NOMO-1 treated with DMSO at 0.1 percent for 48 hours (cell line): ENCODE results near the gene KRT16.
"Not testable (repeated sequence)": the region's sequence is repeated elsewhere in the genome, so short reads cannot be mapped to it uniquely, and the experiment has no call there.

Experiments
- DNase-seq: peaks from one replicate; lab custom pipeline; 2025; ENCODE audit not compliant: unreplicated experiment; lab: John Stamatoyannopoulos, UW

The KRT16 gene

DNA sequence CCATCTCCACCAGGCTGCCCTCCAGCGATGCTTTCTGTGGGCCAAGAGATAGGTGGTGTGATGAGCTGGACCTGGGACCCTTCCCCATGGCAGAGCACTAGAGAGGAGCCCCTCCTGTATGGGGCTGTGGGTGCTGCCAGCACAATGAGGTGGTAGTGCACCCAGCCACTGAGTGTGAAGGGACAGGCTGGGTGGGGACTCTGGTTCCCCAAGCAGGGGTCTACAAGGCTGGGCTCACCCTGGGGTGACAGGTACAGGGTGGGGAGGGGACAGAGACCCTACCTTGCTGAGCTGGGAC lies 15.5 kb upstream of the KRT16 start:
- not testable (repeated sequence) for DNase-seq

DNA sequence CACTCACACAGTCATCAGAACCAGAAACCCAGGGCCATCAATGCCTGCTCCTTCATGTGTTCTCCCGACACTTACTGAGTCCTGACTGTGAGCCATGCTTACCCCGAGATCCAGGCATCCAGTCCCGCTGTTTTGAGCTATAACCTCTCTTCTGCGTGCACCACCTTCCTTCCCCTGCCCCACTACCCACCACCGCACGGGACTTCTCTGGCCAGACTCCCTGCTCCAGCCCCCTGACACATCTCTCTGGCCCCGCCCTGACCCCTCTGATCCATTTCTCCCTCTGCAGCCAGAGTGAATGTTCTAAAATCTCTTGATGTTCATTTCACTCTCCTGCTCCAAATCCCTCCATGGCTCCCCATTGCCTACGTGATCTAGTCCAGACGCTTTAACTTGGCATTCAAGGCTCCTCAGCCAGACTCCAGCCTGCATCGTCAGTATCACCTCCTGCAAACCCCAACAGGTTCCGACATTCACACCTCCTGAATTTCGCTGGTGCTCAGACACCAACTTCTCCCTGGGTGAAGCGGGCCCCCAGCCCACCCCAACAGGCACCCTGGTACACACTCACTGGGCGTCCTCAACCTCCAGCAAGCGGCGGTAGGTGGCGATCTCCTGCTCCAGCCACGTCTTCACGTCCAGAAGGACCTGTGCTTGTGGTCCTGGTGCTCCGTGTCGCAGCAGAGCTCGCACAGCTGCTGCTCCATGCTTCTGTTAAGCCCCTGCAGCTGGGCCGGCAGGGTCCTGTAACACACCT lies 14.9 kb upstream of the KRT16 start:
- DNase-seq = no peak

DNA sequence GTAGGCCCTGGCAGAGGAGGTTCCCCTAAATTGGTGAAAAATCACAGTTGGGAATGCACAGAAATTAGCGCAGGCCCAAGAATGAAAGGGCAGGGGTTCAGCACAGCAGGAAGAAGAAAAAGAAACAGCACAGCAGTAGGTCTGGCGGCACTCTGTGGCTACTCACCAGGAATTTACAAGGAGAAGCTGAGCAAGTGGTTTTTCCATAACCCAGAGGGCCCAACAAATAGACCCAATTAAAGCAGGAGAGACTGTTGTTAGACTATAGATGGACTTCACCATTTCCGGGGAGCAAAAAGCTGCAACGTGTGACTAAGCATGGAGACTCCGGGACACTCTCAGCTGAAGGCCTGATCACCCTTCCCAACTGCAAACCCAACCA lies 14.3 kb upstream of the KRT16 start:
- not testable (repeated sequence) for DNase-seq

- DNase-seq = not testable (repeated sequence)
These were observed 13.7 kb upstream of the KRT16 start for GRCh38 chr17:41626028-41626913.

- no peak for DNase-seq
These were observed 13.0 kb upstream of the KRT16 start for GRCh38 chr17:41625602-41626001.

- DNase-seq = no peak
These were observed 11.9 kb upstream of the KRT16 start, which contains the start of gene KRT17 for GRCh38 chr17:41624208-41625101. TSS of gene KRT17 (minus strand) at chr17:41624575. CDS start at chr17:41624509, 66 bp downstream.

- not testable (repeated sequence) for DNase-seq
These were observed 10.8 kb upstream of the KRT16 start for GRCh38 chr17:41623184-41623861.

GRCh38 chr17:41622340-41623183 lies 10.0 kb upstream of the KRT16 start:
- DNase-seq = not testable (repeated sequence)

DNA sequence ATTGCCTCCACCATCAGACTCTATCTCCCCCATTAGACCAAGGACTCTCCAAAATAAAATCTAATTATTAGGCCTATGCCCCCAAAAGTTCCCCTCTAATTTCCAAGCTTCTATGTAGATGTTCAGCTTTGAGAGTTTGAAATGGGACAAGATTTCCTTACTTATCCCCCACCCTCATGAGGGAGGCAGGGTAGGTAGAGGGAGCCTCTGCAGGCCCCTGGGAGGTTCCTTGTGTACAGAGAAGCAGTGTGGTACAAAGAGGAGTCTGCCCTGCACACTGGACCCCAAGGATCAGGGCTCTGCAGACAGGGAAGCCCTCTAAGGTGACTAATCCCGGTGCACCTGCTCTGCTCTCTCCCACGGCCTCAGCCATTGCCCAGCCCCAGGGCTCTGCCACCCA lies 9.3 kb upstream of the KRT16 start:
- DNase-seq = no peak

DNA sequence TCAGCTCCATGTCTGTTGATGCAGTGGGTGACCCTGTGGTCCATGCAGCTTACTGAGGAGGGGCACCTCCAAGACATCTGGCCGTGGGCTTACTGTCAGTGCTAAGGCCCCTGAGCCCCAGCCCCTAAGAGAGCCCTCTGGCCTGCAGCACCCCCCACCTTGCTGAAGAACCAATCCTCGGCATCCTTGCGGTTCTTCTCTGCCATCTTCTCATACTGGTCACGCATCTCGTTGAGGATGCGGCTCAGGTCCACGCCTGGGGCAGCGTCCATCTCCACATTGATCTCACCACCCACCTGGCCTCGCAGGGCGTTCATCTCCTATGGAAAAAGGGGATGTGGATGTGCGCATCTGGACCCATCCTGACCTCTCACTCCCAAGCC lies 8.9 kb upstream of the KRT16 start:
- DNase-seq = not testable (repeated sequence)

- no peak for DNase-seq
These were observed 8.2 kb upstream of the KRT16 start for GRCh38 chr17:41620583-41621434.

GRCh38 chr17:41619927-41620582 lies 7.5 kb upstream of the KRT16 start:
- DNase-seq = not testable (repeated sequence)

DNA sequence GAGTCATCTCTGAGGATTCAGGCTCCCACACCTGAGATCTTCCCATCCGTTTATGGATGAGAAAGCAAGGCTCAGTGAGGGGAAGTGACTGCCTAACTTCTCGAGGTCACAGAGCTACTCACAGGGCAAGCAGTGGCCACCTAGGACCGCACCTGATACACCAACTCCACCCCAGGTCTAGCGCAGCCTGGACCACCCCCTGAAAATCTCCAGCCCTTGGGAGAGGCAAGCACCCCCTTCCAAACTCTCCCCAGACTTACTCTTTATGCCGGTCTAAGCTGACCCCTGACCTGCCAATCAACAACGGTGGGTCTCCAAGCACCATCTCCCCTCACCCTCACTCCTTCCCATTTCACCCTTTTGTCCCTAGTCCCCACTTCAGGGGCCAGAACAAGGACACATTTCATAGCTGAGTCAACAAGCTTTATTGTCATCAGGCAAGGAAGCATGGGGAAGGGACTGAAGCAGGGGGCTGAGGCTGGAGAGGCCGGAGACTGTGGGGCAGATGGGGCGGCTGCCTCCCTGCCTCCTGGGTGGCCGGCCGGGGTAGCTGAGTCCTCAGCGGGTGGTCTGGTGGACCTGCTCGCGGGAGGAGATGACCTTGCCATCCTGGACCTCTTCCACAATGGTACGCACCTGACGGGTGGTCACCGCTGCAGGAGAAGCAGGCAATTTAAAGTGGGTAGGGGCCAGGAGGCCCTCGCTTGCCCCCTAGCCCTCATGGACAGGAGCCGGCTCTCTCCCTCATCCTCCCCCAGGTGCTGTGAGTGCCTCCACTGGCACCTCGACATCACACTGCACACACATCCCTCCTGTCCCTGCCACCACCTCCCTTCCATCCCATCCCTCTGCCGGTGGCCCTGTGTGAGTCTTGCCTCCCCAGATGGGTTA lies 6.7 kb upstream of the KRT16 start:
- no peak for DNase-seq

DNA sequence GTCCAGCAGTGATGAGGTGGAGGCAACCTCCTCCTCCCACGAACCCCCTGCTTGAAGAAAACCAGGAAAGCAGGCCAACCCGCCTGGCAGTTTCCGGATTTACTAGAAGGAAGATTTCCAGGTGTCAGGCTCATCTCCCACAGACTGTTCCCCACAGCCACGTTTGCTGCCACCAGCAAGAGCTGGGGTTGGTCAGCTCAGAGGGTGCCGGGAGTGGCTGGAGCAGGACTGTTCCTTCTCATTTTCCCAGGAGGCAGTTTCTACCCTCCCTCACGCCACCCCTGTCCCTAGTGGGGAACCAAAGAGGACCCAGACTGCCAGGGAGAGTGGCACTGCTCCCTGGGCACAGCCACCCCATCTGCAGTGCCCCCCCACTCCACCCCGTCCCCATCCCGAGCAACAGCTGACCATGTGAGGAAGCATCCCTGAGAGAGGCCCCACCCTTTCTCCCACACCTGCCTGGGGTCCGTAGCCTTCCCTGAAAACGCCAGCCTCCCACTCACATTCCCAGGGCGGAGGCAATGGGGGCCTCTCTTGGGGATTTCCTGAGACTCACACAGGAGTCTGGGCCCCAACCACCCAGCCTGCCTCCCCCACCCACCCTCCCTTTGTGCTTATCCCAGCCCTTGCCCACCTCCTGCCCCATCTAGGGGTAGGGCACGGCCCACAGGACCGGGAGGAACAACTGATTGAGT lies 5.9 kb upstream of the KRT16 start:
- no peak for DNase-seq

- no peak for DNase-seq
These were observed 5.1 kb upstream of the KRT16 start for GRCh38 chr17:41617698-41618097.

- DNase-seq = no peak
These were observed 4.6 kb upstream of the KRT16 start for GRCh38 chr17:41617136-41617535.

GRCh38 chr17:41616486-41616885 lies 3.9 kb upstream of the KRT16 start:
- DNase-seq = not testable (repeated sequence)
